ENCODE measurements around the gene AMDHD2.

The AMDHD2 gene

GRCh38 chr16:2480948-2481347, 39.2 kb upstream of the AMDHD2 start:
- intact Hi-C loops (cut with DNase I): no loop called here
- DNase-seq: no peak

GRCh38 chr16:2481676-2482075, 38.5 kb upstream of the AMDHD2 start:
- intact Hi-C loops (cut with DNase I): no loop called here
- DNase-seq: no peak

GRCh38 chr16:2482249-2482648, 37.9 kb upstream of the AMDHD2 start:
- no peak for DNase-seq
- intact Hi-C loops (cut with DNase I): no loop called here

GRCh38 chr16:2482708-2483534, 37.2 kb upstream of the AMDHD2 start:
- intact Hi-C loops (cut with DNase I): no loop called here
- DNase-seq: peak in 37 of 42 donors; percentile 51 to 87 (median 72)

- no peak for DNase-seq
- intact Hi-C loops (cut with DNase I): no loop called here
These were observed 36.0 kb upstream of the AMDHD2 start for GRCh38 chr16:2483939-2484897.

GRCh38 chr16:2484898-2485508, 35.2 kb upstream of the AMDHD2 start:
- intact Hi-C loops (cut with DNase I): no loop called here

GRCh38 chr16:2485811-2486507, 34.2 kb upstream of the AMDHD2 start:
- intact Hi-C loops (cut with DNase I): no loop called here
- DNase-seq: no peak

More at GRCh38 chr16:2484898-2485508, 35.2 kb upstream of the AMDHD2 start:
- DNase-seq: no peak

- intact Hi-C loops (cut with DNase I): no loop called here
- peak in 40 of 42 donors; percentile 41 to 83 (median 66) for DNase-seq
These were observed 33.3 kb upstream of the AMDHD2 start for GRCh38 chr16:2486645-2487516.

GRCh38 chr16:2487517-2487842, 32.7 kb upstream of the AMDHD2 start:
- intact Hi-C loops (cut with DNase I): no loop called here
- DNase-seq: peak in 1 of 42 donors; percentile 31

- DNase-seq: peak in 1 of 42 donors; percentile 27
- intact Hi-C loops (cut with DNase I): no loop called here
These were observed 32.2 kb upstream of the AMDHD2 start for GRCh38 chr16:2487903-2488531.

GRCh38 chr16:2489581-2489980, 30.6 kb upstream of the AMDHD2 start:
- no peak for DNase-seq
- intact Hi-C loops (cut with DNase I): no loop called here

GRCh38 chr16:2490190-2491105, 29.7 kb upstream of the AMDHD2 start:
- DNase-seq: peak in 7 of 42 donors; percentile 49 to 75 (median 65)
- intact Hi-C loops (cut with DNase I): no loop called here

GRCh38 chr16:2492292-2492691, 27.9 kb upstream of the AMDHD2 start:
- no peak for DNase-seq
- intact Hi-C loops (cut with DNase I): no loop called here

GRCh38 chr16:2493605-2494004, 26.6 kb upstream of the AMDHD2 start:
- intact Hi-C loops (cut with DNase I): no loop called here
- DNase-seq: no peak

GRCh38 chr16:2494616-2495015, 25.6 kb upstream of the AMDHD2 start:
- intact Hi-C loops (cut with DNase I): no loop called here
- DNase-seq: no peak

- intact Hi-C loops (cut with DNase I): no loop called here
- peak in 3 of 42 donors; percentile 46 to 72 (median 58) for DNase-seq
These were observed 25.1 kb upstream of the AMDHD2 start for GRCh38 chr16:2495041-2495440.

All from head of caudate nucleus (tissue), 42 donors.